H1 (cell line): ENCODE results near the gene TMEM235. TPM values are rescaled to one million over a fixed set of nuclear protein-coding genes. Genes with fewer than 3 reads are reported as not detected.

Source experiments
- CHD7 ChIP-seq: fragments of 300-600 bp; sonication (generic); IDR thresholded peaks from 2 replicates; pipeline ENCODE4 v1.7.1; 2012; ENCODE audit warnings: low read length, moderate library complexity, mild to moderate bottlenecking, inconsistent platforms; ENCODE audit not compliant: insufficient replicate concordance
- JUN ChIP-seq: IDR thresholded peaks from 2 replicates; pipeline ENCODE4 v1.6.1; 2011; ENCODE audit warnings: low read depth, mild to moderate bottlenecking, improper control_type of control experiment, low read length
- MAX ChIP-seq: IDR thresholded peaks from 2 replicates; pipeline ENCODE4 v1.6.1; 2012; ENCODE audit warnings: inconsistent platforms
- POLR2A ChIP-seq, 2 experiments: IDR thresholded peaks; 1 replicate in 1 of 2; 2 replicates in 1 of 2; pipeline ENCODE4 v1.6.1; 2011; ENCODE audit warnings: low read depth in 2 of 2, low read length in 2 of 2, mild to moderate bottlenecking in 2 of 2; ENCODE audit errors: control extremely low read depth in 1 of 2
- RFX5 ChIP-seq: IDR thresholded peaks from 2 replicates; pipeline ENCODE4 v1.6.1; 2011; ENCODE audit warnings: low read depth, low read length, improper control_type of control experiment, borderline replicate concordance
- polyA plus RNA-seq, 7 experiments: library from polyadenylated mRNA; depleted of rRNA in 3 of 7; stranded (reverse) in 5 of 7; unstranded in 2 of 7; fragments of >200 nt in 5 of 7; fragments of 200-250 nt in 2 of 7; gene quantifications; 1 replicate in 5 of 7; 2 replicates in 1 of 7; 4 replicates in 1 of 7; pipeline versions ENCODE4 v1.2.1 to v1.2.3, GENCODE V29; 2011 to 2013; ENCODE audit warnings: missing spikeins in 2 of 7, mixed read lengths in 2 of 7
- total RNA-seq: library from RNA; stranded (reverse); fragmentation: NEBNext Ultra II Directional; extraction: Animal tissue kit (Norgen Biotek cat#: 25700); gene quantifications from 2 replicates; pipeline ENCODE4 v1.2.1, GENCODE V29; 2021

TMEM235 gene
- total and polyA plus RNA-seq, 2 of the 8 experiments (the other 6 are each of a cell fraction or from before 2014, with no cell fraction given) = 0.05 to 0.15 TPM

- TF ChIP-seq CHD7 = no peak
- no peak for TF ChIP-seq RFX5
- TF ChIP-seq POLR2A (IDR thresholded peaks at IDR 0.05; ENCODE audit: control extremely low read depth in 1 of 2, low read depth in 2 of 2, low read length in 2 of 2) = 0 out of 3 replicates have a peak, but pooled peaks of 1 of the 2 experiments have one; percentile 23
- no peak for TF ChIP-seq JUN
- TF ChIP-seq MAX = no peak
These were observed 5.2 kb upstream of the TMEM235 start (continued) for GRCh38 chr17:78226055-78226758.
